Sigmoid colon (tissue), 4 donors: Measurements from ENCODE around the gene HPS1.

Source experiments
- POLR2A ChIP-seq, 2 donors: fragments of 450-650 bp; IDR thresholded peaks; one replicate each; pipeline ENCODE4 v1.6.1; 2016; ENCODE audit warnings: antibody characterized with exemption in 2 of 2, mild to moderate bottlenecking in 2 of 2, moderate library complexity in 2 of 2
- POLR2AphosphoS5 ChIP-seq, 4 donors: sonication (generic); formaldehyde crosslinking; IDR thresholded peaks; one replicate each; pipeline ENCODE4 v1.6.1; 2017; ENCODE audit warnings: antibody characterized with exemption in 4 of 4
- TF ChIP-seq, protein P1 (sequence below), 4 experiments: fragments of 450-650 bp in 3 of 4; fragments of 200-600 bp in 1 of 4; IDR thresholded peaks; one replicate each; pipeline ENCODE4 v1.5.1; 2016 to 2019; ENCODE audit warnings: antibody characterized with exemption in 4 of 4, mild to moderate bottlenecking in 3 of 4, moderate library complexity in 2 of 4

GRCh38 chr10:98408799-98409198 lies 37.9 kb downstream of the HPS1 start:
- TF ChIP-seq, protein P1, sequence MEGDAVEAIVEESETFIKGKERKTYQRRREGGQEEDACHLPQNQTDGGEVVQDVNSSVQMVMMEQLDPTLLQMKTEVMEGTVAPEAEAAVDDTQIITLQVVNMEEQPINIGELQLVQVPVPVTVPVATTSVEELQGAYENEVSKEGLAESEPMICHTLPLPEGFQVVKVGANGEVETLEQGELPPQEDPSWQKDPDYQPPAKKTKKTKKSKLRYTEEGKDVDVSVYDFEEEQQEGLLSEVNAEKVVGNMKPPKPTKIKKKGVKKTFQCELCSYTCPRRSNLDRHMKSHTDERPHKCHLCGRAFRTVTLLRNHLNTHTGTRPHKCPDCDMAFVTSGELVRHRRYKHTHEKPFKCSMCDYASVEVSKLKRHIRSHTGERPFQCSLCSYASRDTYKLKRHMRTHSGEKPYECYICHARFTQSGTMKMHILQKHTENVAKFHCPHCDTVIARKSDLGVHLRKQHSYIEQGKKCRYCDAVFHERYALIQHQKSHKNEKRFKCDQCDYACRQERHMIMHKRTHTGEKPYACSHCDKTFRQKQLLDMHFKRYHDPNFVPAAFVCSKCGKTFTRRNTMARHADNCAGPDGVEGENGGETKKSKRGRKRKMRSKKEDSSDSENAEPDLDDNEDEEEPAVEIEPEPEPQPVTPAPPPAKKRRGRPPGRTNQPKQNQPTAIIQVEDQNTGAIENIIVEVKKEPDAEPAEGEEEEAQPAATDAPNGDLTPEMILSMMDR (IDR thresholded peaks at IDR 0.05), result no peak
- TF ChIP-seq POLR2A (IDR thresholded peaks at IDR 0.05), result no peak
- no peak for TF ChIP-seq POLR2AphosphoS5 (IDR thresholded peaks at IDR 0.05)
